ENCODE data around the gene PAX5. TPM values are rescaled to one million over a fixed set of nuclear protein-coding genes. Genes with fewer than 3 reads are reported as not detected.

The PAX5 gene
- total RNA-seq, 1 experiment from 2014 or later: not detected

GRCh38 chr9:36946653-36947052 lies 87.4 kb downstream of the PAX5 start:
- in situ Hi-C loops (cut with HindIII; ENCODE audit: low pct_unique_long_range_greater_than_20kb, low sequenced_read_pairs): no loop called here
- no peak for DNase-seq (ENCODE audit: low read depth)

DNA sequence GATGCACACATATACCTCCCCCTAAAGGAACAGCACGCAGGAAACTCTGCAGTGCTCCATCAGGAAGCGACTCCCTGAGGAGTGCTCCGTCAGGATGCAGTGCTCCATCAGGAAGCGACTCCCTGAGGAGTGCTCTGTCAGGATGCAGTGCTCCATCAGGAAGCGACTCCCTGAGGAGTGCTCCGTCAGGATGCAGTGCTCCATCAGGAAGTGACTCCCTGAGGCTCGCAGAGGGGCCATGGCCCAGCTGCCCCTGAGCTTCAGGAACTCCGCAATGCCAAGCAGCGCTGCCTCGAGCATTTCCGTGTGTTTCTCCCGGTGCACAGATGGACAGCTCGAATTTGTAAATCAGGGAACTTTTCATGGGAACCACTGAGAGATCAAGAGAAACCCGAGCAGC lies 88.1 kb downstream of the PAX5 start:
- in situ Hi-C loops (cut with HindIII; ENCODE audit: low pct_unique_long_range_greater_than_20kb, low sequenced_read_pairs): no loop called here
- DNase-seq (ENCODE audit: low read depth): no peak

- in situ Hi-C loops (cut with HindIII; ENCODE audit: low pct_unique_long_range_greater_than_20kb, low sequenced_read_pairs): no loop called here
- DNase-seq (ENCODE audit: low read depth): no peak
These were observed 91.2 kb downstream of the PAX5 start for GRCh38 chr9:36942891-36943290.

GRCh38 chr9:36941441-36941840 lies 92.6 kb downstream of the PAX5 start:
- no peak for DNase-seq (ENCODE audit: low read depth)
- in situ Hi-C loops (cut with HindIII; ENCODE audit: low pct_unique_long_range_greater_than_20kb, low sequenced_read_pairs): no loop called here

GRCh38 chr9:36940881-36941280 lies 93.2 kb downstream of the PAX5 start:
- no peak for DNase-seq (ENCODE audit: low read depth)
- in situ Hi-C loops (cut with HindIII; ENCODE audit: low pct_unique_long_range_greater_than_20kb, low sequenced_read_pairs): no loop called here

- in situ Hi-C loops (cut with HindIII; ENCODE audit: low pct_unique_long_range_greater_than_20kb, low sequenced_read_pairs): no loop called here
- no peak for DNase-seq (ENCODE audit: low read depth)
These were observed 93.6 kb downstream of the PAX5 start for GRCh38 chr9:36940500-36940853.

DNA sequence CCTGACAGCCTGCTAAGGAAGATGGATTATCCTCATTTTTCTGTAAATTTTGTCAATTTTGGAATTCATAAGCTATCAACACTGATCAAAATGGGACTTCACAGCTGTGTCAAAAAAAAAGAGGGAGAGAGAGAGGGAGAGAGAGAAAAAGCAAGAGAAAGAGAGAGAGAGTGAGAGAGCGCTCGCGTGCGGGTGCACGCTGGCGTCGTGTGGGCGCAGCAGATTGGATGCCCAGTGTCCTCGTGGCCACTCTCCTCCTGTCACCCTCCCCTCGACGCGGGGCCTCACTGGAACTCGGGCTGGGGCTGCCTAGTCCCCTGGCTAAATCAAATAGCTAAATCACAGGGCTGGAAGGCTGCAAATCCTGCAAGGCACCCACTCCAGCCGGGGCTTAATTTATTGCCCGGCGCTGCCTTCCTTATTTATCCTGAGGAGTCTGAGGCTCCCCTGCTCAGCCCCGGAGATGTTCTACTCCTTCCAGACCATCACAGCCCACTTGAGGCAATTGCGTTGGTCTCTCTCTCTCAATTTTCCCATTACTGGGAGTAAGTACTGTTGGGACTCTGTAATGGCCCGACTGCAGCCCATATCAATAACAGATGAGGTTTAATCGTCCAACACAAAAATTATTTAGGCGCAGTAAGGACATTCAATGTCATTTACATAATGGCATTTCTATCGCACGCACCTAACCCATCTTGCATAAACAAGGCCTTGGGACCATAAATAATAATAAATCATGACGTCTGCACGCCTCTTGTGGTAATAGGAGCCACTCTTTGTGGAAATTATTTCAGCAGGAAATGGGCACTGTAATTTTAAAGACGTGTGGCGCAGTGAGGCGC lies 94.2 kb downstream of the PAX5 start:
- in situ Hi-C loops (cut with HindIII; ENCODE audit: low pct_unique_long_range_greater_than_20kb, low sequenced_read_pairs): no loop called here

DNA sequence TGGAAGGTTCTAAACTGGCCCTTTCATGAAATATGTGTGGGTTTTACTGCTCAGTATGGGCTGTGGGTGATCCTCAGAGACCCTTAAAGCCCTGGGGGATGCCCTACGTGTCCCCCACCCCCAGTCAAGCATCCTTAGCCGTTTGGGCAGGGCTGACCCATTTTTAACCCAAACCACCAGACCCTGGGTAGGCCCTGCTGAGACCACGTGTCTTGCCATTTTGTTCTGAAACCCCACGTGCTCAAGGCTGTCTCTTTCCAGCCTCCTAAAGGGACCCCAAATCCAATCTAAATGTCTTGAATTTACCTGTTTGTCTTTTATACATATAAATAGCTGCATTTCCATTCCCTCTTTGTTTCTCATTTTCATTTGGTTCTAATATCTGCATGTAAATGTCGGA lies 94.9 kb downstream of the PAX5 start:
- no peak for DNase-seq (ENCODE audit: low read depth)
- in situ Hi-C loops (cut with HindIII; ENCODE audit: low pct_unique_long_range_greater_than_20kb, low sequenced_read_pairs): no loop called here

More for the DNA sequence above, 94.2 kb downstream of the PAX5 start:
- DNase-seq (ENCODE audit: low read depth): no peak

DNA sequence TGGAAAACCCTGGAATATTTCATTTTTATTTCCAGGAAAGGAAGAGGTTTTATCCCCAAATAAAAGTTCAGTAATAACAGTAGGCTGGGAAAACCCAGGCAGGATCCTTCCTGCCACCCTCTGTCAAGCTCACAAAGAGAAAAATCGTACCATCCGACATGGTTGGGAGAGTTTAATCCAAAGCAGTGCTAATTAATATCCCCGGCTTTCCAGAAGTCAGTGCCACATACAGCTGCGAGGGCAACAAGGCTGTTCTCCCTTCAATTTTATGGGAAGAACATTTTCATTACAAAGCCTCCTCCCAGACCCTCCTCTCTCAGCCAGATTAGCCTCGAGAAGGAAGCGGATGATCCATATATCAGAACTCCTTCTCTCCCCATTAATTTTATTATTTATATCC lies 95.5 kb downstream of the PAX5 start:
- DNase-seq (ENCODE audit: low read depth): no peak
- in situ Hi-C loops (cut with HindIII; ENCODE audit: low pct_unique_long_range_greater_than_20kb, low sequenced_read_pairs): no loop called here

DNA sequence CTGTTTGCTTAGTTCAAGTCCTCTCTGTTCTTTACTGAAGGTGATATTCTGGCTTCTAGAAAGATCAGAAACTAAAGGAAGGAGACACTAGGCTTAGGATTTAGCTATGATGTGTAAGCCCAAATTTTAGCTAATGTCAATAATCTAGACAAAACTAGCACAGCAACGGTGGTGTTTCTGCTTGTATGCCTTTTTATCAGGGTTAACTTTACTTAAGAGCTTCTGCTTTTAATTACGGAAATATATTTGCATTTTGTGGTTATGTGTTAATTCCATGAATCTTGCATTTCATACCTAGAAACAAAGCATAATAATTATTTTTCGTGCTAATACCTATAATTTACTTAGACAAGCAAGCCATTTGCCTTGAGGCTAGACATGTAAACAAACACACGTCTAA lies 96.1 kb downstream of the PAX5 start:
- DNase-seq (ENCODE audit: low read depth): no peak
- in situ Hi-C loops (cut with HindIII; ENCODE audit: low pct_unique_long_range_greater_than_20kb, low sequenced_read_pairs): no loop called here

DNA sequence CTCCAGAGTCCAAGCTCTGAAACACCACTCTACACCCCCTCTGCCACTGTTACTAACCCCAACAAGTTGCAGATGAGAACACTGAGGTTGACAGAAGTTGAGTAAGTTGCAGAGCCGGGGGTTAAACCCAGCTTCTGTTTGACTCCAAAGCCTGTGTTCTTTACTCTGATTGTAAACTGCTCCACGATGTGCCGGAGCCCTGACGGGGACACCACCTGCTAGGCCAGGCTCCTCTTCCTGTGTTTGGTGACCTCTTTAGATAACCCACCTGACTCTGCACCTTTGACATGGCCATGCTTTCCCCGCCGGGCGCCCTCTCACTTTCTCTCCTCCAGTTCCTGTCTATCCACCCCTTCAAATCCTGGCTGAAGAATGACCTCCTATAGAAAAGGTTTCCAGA lies 96.7 kb downstream of the PAX5 start:
- in situ Hi-C loops (cut with HindIII; ENCODE audit: low pct_unique_long_range_greater_than_20kb, low sequenced_read_pairs): no loop called here
- DNase-seq (ENCODE audit: low read depth): no peak

DNA sequence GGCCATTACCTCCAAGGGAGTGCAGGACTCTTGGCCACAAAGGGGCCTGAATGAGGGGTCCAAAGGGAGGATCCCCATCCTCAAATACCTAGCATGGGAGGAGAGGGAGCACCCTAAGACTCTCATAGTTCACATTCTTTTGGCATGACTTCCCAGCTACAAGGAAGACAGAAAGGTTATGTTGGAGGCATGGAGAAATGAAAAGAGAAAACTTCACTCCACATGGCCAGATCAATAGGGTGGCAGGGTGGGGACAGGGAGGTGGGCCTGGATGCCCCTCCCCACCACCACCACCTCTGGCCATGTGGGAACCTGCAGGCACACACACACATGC lies 97.6 kb downstream of the PAX5 start:
- no peak for DNase-seq (ENCODE audit: low read depth)
- in situ Hi-C loops (cut with HindIII; ENCODE audit: low pct_unique_long_range_greater_than_20kb, low sequenced_read_pairs): no loop called here

DNA sequence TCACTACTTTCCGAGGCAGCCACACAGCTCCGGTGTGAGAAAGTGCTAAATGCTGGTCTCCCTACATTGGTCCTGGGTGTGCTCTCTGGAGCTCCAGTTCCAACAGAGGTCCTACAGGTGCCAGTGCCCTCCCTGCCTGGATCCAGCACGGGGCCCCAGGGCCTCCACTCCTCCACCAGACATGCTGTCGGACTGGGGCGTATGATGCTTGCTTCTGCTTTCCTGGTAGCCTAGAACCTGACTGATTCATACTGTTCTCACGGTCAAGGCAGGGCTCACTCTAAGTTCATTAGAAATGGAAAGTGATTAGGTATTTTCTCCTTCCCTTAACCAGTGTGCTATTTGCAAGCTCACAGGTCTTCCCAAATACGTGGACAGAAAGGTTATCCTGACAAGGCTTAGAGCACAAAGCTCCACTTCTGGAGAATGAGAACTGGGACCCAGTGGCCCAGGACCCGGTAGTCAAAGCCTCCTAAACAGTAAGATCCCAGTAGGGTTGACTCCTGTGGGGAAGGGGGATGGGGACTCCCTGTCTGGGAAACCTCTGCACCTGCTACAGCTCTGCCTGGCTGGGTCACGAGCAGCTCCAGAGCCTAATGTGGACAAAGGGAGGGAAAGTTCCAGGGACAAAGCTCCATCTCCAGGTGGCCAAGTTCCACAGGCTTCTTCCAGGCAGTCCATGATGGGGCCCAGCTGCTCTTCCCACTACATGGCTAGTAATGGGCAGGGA lies 98.1 kb downstream of the PAX5 start:
- no peak for DNase-seq (ENCODE audit: low read depth)
- in situ Hi-C loops (cut with HindIII; ENCODE audit: low pct_unique_long_range_greater_than_20kb, low sequenced_read_pairs): no loop called here

DNA sequence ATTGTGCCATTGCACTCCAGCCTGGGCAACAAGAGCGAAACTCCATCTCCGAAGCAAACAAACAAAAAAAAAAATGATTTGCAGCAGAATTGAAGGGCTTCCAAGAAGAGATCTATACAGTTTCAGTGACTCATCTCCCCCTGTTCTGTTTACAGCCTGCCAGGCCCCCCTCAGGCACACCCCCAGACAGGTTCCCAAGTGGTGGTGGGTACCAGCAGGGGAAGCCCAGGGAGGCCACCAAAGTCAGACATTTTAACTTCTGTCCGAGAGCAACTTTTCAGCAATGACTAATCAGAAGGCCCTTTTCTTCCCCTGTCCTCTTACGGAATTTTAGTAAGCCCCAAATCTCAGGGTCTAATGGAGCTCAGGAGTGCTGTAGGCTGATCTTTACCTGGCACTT lies 98.7 kb downstream of the PAX5 start:
- no peak for DNase-seq (ENCODE audit: low read depth)
- in situ Hi-C loops (cut with HindIII; ENCODE audit: low pct_unique_long_range_greater_than_20kb, low sequenced_read_pairs): no loop called here

GRCh38 chr9:36934478-36935065 lies 99.5 kb downstream of the PAX5 start:
- no peak for DNase-seq (ENCODE audit: low read depth)
- in situ Hi-C loops (cut with HindIII; ENCODE audit: low pct_unique_long_range_greater_than_20kb, low sequenced_read_pairs): no loop called here

DNA sequence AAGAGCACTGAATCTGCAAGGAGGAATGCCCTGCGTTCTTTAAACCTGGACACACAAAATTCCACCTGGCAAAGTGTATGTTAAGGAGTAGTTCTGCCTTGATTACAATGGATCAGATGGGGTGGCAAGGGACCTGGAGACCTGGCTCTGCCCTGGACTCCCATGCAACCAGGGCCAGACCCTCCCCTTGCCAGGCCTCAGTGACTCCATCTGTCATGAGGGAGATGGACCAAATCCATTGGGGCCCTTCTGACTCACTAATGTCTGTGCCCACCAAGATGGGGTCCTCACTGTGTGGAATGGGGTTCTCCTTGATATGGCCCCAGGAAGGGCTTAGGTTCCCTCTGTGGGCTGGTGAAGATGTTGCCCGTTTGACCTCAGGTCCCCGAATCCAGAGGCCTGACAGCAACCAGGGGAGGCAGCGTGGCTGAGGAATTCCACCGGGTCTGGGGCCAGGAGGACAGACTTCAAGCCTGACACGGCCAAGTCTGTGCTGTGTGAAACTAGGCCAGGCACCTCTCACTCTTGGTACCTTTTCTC lies 100.3 kb downstream of the PAX5 start:
- in situ Hi-C loops (cut with HindIII; ENCODE audit: low pct_unique_long_range_greater_than_20kb, low sequenced_read_pairs): no loop called here
- DNase-seq (ENCODE audit: low read depth): no peak

GRCh38 chr9:36932198-36932597 lies 101.9 kb downstream of the PAX5 start:
- in situ Hi-C loops (cut with HindIII; ENCODE audit: low pct_unique_long_range_greater_than_20kb, low sequenced_read_pairs): no loop called here
- DNase-seq (ENCODE audit: low read depth): no peak

GRCh38 chr9:36930941-36931340 lies 103.1 kb downstream of the PAX5 start:
- DNase-seq (ENCODE audit: low read depth): no peak
- in situ Hi-C loops (cut with HindIII; ENCODE audit: low pct_unique_long_range_greater_than_20kb, low sequenced_read_pairs): no loop called here

DNA sequence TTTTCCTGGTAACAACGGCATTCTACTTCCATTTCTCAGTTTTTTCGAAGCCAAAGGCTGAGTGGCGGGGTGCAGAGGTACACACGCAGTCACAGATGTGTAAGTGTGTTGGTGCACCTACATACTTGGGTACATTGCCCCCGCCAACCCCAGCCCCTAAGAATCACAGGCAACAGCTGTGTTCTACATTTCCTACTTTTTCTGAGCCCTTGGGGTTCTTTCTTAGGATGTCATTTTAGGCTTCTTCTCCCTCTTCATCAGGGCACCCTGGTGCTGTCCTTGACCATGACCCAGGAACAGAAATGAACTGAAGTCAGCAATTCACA lies 104.8 kb downstream of the PAX5 start:
- in situ Hi-C loops (cut with HindIII; ENCODE audit: low pct_unique_long_range_greater_than_20kb, low sequenced_read_pairs): no loop called here
- DNase-seq (ENCODE audit: low read depth): no peak

All from Caki2 (cell line).